B cell (primary cell): ENCODE data around the gene CELA3A.

Experiments
- EZH2 ChIP-seq: IDR thresholded peaks from 2 replicates; pipeline ENCODE4 v1.6.1; 2012; ENCODE audit warnings: borderline replicate concordance, low read depth, mild to moderate bottlenecking, moderate library complexity, low read length; ENCODE audit not compliant: insufficient read depth, poor library complexity, severe bottlenecking
- TF ChIP-seq, protein P1 (sequence below): fragments of 200-600 bp; IDR thresholded peaks from one replicate; pipeline ENCODE4 v1.8.0; 2022; ENCODE audit warnings: antibody characterized with exemption, mild to moderate bottlenecking

GRCh38 chr1:21956720-21957552 lies 44.5 kb upstream of the CELA3A start:
- TF ChIP-seq EZH2 = no peak
- TF ChIP-seq, protein P1, sequence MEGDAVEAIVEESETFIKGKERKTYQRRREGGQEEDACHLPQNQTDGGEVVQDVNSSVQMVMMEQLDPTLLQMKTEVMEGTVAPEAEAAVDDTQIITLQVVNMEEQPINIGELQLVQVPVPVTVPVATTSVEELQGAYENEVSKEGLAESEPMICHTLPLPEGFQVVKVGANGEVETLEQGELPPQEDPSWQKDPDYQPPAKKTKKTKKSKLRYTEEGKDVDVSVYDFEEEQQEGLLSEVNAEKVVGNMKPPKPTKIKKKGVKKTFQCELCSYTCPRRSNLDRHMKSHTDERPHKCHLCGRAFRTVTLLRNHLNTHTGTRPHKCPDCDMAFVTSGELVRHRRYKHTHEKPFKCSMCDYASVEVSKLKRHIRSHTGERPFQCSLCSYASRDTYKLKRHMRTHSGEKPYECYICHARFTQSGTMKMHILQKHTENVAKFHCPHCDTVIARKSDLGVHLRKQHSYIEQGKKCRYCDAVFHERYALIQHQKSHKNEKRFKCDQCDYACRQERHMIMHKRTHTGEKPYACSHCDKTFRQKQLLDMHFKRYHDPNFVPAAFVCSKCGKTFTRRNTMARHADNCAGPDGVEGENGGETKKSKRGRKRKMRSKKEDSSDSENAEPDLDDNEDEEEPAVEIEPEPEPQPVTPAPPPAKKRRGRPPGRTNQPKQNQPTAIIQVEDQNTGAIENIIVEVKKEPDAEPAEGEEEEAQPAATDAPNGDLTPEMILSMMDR = no peak
